ENCODE data around the gene ACMSD. TPM values are rescaled to one million over a fixed set of nuclear protein-coding genes. Genes with fewer than 3 reads are reported as not detected.
"Not testable (repeated sequence)": the region's sequence is repeated elsewhere in the genome, so short reads cannot be mapped to it uniquely, and the experiment has no call there.

The ACMSD gene
- total and polyA plus RNA-seq, 2 experiments from 2014 or later, result 0.11 TPM; not detected in 1

DNA sequence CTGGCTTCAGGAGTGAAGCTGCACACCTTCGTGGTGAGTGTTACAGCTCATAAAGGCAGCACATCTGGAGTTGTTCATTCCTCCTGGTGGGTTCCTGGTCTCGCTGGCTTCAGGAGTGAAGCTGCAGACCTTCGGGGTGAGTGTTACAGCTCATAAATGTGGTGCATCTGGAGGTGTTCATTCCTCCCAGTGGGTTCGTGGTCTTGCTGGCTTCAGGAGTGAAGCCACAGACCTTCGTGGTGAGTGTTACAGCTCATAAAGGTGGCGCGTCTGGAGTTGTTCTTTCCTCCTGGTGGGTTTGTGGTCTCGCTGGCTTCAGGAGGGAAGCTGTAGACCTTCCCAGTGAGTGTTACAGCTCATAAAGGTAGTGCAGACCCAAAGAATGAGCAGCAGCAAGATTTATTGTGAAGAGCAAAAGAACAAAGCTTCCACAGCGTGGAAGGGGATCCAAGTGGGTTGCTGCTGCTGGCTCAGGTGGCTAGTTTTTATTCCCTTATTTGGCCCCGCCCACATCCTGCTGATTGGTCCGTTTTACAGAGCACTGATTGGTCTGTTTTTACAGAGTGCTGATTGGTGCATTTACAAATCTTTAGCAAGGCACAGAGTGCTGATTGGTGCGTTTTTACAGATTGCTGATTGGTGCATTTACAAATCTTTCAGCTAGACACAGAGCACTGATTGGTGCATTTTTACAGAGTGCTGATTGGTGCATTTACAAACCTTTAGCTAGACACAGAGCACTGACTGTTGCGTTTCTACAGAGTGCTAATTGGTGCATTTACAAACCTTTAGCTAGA is 34.6 kb upstream of the ACMSD start:
- H3K27ac ChIP-seq (ENCODE audit: low read depth); H3K4me3 Mint-ChIP-seq; H4K20me1 ChIP-seq (replicated peaks; ENCODE audit: insufficient read depth); H3K36me3 ChIP-seq (ENCODE audit: insufficient read depth); H3K9me2 ChIP-seq (ENCODE audit: insufficient read depth); H3K79me2 ChIP-seq (replicated peaks; ENCODE audit: insufficient read depth); DNase-seq (ENCODE audit: low spot score); H3K4me2 ChIP-seq; ATAC-seq; H3K4me3 ChIP-seq; H3F3A ChIP-seq (replicated peaks; ENCODE audit: low read depth); H2AFZ ChIP-seq; H3K4me1 Mint-ChIP-seq; H3K27ac Mint-ChIP-seq; H3K27me3 Mint-ChIP-seq (ENCODE audit: insufficient read depth, low read depth, poor library complexity); H3K27me3 ChIP-seq (ENCODE audit: insufficient read depth); H3K4me1 ChIP-seq (ENCODE audit: insufficient read depth): not testable (repeated sequence)
- peaks cover 31% of the 10 kb centered on the region for H3K9me3 Mint-ChIP-seq
- peaks cover 18% of the 10 kb centered on the region; the same call in 1 of the 3 replicates for H3K36me3 Mint-ChIP-seq (ENCODE audit: low read depth)

DNA sequence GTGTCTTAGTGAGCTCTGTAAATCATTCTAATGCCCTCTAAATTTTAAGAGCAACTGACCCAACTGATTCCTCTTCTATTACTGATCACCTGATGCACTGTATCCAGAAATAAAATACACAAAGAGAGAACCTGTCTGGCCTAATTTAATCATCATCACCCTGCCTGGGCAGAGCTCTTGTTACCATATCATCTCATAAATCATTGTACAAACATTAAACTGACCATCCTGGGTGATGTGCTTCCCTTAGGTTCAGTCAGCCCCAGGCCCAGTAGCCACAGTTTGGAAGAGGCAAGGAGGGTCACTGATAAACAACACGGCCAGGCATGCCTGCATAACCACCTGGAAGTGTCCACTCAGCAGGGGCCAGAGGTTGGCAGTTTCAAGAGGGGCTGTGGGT is 22.7 kb upstream of the ACMSD start:
- no peaks in the 10 kb centered on the region for H3F3A ChIP-seq (replicated peaks; ENCODE audit: low read depth)
- H3K4me3 ChIP-seq, result no peak overlapping the region
- H3K79me2 ChIP-seq (replicated peaks; ENCODE audit: insufficient read depth), result no peaks in the 10 kb centered on the region
- peaks cover 21% of the 10 kb centered on the region for H3K9me3 Mint-ChIP-seq
- no peaks in the 10 kb centered on the region for H3K4me1 ChIP-seq (ENCODE audit: insufficient read depth)
- no peaks in the 10 kb centered on the region; the same call in 1 of the 2 replicates for H3K36me3 ChIP-seq (ENCODE audit: insufficient read depth)
- no peaks in the 10 kb centered on the region for H3K9me2 ChIP-seq (ENCODE audit: insufficient read depth)
- H3K27ac ChIP-seq (ENCODE audit: low read depth), result no peak overlapping the region
- H3K27me3 ChIP-seq (ENCODE audit: insufficient read depth), result no peaks in the 10 kb centered on the region
- H3K36me3 Mint-ChIP-seq (ENCODE audit: low read depth), result peaks cover 13% of the 10 kb centered on the region
- no peaks in the 10 kb centered on the region for H4K20me1 ChIP-seq (replicated peaks; ENCODE audit: insufficient read depth)
- H2AFZ ChIP-seq, result no peak overlapping the region
- no peak for TF ChIP-seq ZNF114 (CRISPR knock-in tag; IDR thresholded peaks at IDR 0.05)
- no peak for TF ChIP-seq EZH2phosphoT487 (IDR thresholded peaks at IDR 0.05; ENCODE audit: unreplicated experiment)
- no peak for DNase-seq (ENCODE audit: low spot score)
- H3K27me3 Mint-ChIP-seq (ENCODE audit: insufficient read depth, low read depth, poor library complexity), result peaks cover 3% of the 10 kb centered on the region
- H3K4me3 Mint-ChIP-seq, result no peak overlapping the region
- no peak overlapping the region for H3K27ac Mint-ChIP-seq
- H3K4me2 ChIP-seq, result no peak overlapping the region
- no peaks in the 10 kb centered on the region for H3K4me1 Mint-ChIP-seq
- ATAC-seq, result no peak

DNA sequence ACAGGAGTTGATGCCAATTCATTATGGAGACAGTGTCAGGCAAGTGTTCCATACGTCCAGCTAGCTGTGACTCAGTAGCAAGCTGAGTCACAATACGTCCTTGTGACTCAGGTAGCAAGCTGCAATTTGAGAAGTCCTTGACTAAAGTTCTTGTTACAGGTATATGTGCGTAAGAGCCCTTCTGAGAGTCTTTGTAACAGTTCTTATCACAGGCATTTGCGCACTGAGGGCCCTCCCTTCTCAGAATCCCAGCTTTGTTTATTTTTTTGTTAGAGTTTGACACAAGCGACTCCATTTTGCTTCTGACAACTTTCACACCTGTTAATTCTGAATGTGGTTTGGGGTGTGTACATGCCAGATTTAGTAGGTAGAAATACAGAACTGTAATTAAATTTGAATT is 20.1 kb upstream of the ACMSD start:
- Mint-ChIP-seq H3K4me3 (no peak overlapping the region), H3K4me1 (no peaks in the 10 kb centered on the region), H3K27ac (no peak overlapping the region), H3K27me3 (ENCODE audit: insufficient read depth, low read depth, poor library complexity) (peaks cover 5% of the 10 kb centered on the region), H3K9me3 (no peaks in the 10 kb centered on the region), H3K36me3 (ENCODE audit: low read depth) (no peaks in the 10 kb centered on the region; the same call in 2 of the 3 replicates)
- H2AFZ ChIP-seq, result no peak overlapping the region
- H3K9me2 ChIP-seq (ENCODE audit: insufficient read depth), result peaks cover 3% of the 10 kb centered on the region; the same call in 1 of the 2 replicates
- H3K27me3 ChIP-seq (ENCODE audit: insufficient read depth), result no peaks in the 10 kb centered on the region
- H3K4me3 ChIP-seq, result no peak overlapping the region
- H3K79me2 ChIP-seq (replicated peaks; ENCODE audit: insufficient read depth), result no peaks in the 10 kb centered on the region
- no peak for DNase-seq (ENCODE audit: low spot score)
- no peaks in the 10 kb centered on the region; the same call in 1 of the 2 replicates for H3K36me3 ChIP-seq (ENCODE audit: insufficient read depth)
- H4K20me1 ChIP-seq (replicated peaks; ENCODE audit: insufficient read depth), result no peaks in the 10 kb centered on the region
- no peaks in the 10 kb centered on the region for H3K4me1 ChIP-seq (ENCODE audit: insufficient read depth)
- H3K4me2 ChIP-seq, result no peak overlapping the region
- H3K27ac ChIP-seq (ENCODE audit: low read depth), result no peak overlapping the region
- no peaks in the 10 kb centered on the region for H3F3A ChIP-seq (replicated peaks; ENCODE audit: low read depth)
- no peak for ATAC-seq
- TF ChIP-seq EZH2phosphoT487 (IDR thresholded peaks at IDR 0.05; ENCODE audit: unreplicated experiment) (no peak), ZNF114 (CRISPR knock-in tag; IDR thresholded peaks at IDR 0.05) (no peak), POLR2AphosphoS5 (IDR thresholded peaks at IDR 0.05; ENCODE audit: low read depth) (no peak), ZNF331 (CRISPR knock-in tag; IDR thresholded peaks at IDR 0.05; ENCODE audit: low read depth) (no peak), JUNB (IDR thresholded peaks at IDR 0.05; ENCODE audit: unreplicated experiment) (no peak), EZH2 (IDR thresholded peaks at IDR 0.05; ENCODE audit: low read depth, unreplicated experiment) (no peak), NANOG (IDR thresholded peaks at IDR 0.05; ENCODE audit: borderline replicate concordance) (no peak), CREB1 (CRISPR knock-in tag; IDR thresholded peaks at IDR 0.05; ENCODE audit: low read depth) (no peak)
- TF ChIP-seq, protein P1, sequence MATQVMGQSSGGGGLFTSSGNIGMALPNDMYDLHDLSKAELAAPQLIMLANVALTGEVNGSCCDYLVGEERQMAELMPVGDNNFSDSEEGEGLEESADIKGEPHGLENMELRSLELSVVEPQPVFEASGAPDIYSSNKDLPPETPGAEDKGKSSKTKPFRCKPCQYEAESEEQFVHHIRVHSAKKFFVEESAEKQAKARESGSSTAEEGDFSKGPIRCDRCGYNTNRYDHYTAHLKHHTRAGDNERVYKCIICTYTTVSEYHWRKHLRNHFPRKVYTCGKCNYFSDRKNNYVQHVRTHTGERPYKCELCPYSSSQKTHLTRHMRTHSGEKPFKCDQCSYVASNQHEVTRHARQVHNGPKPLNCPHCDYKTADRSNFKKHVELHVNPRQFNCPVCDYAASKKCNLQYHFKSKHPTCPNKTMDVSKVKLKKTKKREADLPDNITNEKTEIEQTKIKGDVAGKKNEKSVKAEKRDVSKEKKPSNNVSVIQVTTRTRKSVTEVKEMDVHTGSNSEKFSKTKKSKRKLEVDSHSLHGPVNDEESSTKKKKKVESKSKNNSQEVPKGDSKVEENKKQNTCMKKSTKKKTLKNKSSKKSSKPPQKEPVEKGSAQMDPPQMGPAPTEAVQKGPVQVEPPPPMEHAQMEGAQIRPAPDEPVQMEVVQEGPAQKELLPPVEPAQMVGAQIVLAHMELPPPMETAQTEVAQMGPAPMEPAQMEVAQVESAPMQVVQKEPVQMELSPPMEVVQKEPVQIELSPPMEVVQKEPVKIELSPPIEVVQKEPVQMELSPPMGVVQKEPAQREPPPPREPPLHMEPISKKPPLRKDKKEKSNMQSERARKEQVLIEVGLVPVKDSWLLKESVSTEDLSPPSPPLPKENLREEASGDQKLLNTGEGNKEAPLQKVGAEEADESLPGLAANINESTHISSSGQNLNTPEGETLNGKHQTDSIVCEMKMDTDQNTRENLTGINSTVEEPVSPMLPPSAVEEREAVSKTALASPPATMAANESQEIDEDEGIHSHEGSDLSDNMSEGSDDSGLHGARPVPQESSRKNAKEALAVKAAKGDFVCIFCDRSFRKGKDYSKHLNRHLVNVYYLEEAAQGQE (IDR thresholded peaks at IDR 0.05; ENCODE audit: unreplicated experiment), result no peak
- TF ChIP-seq, protein P2, sequence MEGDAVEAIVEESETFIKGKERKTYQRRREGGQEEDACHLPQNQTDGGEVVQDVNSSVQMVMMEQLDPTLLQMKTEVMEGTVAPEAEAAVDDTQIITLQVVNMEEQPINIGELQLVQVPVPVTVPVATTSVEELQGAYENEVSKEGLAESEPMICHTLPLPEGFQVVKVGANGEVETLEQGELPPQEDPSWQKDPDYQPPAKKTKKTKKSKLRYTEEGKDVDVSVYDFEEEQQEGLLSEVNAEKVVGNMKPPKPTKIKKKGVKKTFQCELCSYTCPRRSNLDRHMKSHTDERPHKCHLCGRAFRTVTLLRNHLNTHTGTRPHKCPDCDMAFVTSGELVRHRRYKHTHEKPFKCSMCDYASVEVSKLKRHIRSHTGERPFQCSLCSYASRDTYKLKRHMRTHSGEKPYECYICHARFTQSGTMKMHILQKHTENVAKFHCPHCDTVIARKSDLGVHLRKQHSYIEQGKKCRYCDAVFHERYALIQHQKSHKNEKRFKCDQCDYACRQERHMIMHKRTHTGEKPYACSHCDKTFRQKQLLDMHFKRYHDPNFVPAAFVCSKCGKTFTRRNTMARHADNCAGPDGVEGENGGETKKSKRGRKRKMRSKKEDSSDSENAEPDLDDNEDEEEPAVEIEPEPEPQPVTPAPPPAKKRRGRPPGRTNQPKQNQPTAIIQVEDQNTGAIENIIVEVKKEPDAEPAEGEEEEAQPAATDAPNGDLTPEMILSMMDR (conservative IDR thresholded peaks at IDR 0.05; ENCODE audit: low read depth in 2 of 2), result no peak
- TF ChIP-seq, protein P3, sequence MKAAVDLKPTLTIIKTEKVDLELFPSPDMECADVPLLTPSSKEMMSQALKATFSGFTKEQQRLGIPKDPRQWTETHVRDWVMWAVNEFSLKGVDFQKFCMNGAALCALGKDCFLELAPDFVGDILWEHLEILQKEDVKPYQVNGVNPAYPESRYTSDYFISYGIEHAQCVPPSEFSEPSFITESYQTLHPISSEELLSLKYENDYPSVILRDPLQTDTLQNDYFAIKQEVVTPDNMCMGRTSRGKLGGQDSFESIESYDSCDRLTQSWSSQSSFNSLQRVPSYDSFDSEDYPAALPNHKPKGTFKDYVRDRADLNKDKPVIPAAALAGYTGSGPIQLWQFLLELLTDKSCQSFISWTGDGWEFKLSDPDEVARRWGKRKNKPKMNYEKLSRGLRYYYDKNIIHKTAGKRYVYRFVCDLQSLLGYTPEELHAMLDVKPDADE (IDR thresholded peaks at IDR 0.05), result no peak

Measured in GM23338 (cell line).